HEK293 (cell line): ENCODE data around the gene QPCTL.
A peak's percentile ranks its signal among the peaks of the same experiment; 100 is the strongest.

Experiments used
- CTCF ChIA-PET: fragments of 350-600 bp; formaldehyde crosslinking; extraction: SDS; loops from one replicate; lab custom pipeline; 2021; ENCODE audit warnings: antibody characterized with exemption; lab: Yijun Ruan, JAX
- POLR2A ChIA-PET: fragments of 300-600 bp; formaldehyde crosslinking; extraction: SDS; loops from one replicate; lab custom pipeline; 2020; ENCODE audit warnings: antibody characterized with exemption, inconsistent platforms; lab: Yijun Ruan, JAX
- H3K27ac ChIP-seq: fragments of 200-500 bp; sonication (Bioruptor generic); 2 replicates; pipeline ENCODE4 v1.5.1; 2014; ENCODE audit warnings: low read depth, low read length, control low read depth, inconsistent platforms; ENCODE audit errors: extremely low read depth
- H3K36me3 ChIP-seq, 2 experiments: fragments of 200-500 bp in 1 of 2; sonication (Bioruptor generic) in 1 of 2; 1 replicate in 1 of 2; 2 replicates in 1 of 2; pipeline ENCODE4 v1.5.1; 2014 to 2017; ENCODE audit warnings: inconsistent platforms in 2 of 2, low read length in 2 of 2; ENCODE audit not compliant: control insufficient read depth in 2 of 2, insufficient read depth in 1 of 2
- H3K4me1 ChIP-seq: fragments of 200-500 bp; sonication (Bioruptor generic); 2 replicates; pipeline ENCODE4 v1.5.1; 2014; ENCODE audit warnings: mild to moderate bottlenecking, low read length, inconsistent platforms; ENCODE audit not compliant: control insufficient read depth, insufficient read depth
- H3K4me3 ChIP-seq: 2 replicates; pipeline ENCODE4 v1.5.1; 2011; ENCODE audit warnings: low read depth, mild to moderate bottlenecking, control low read depth, low read length, moderate library complexity
- H3K9me3 ChIP-seq: fragments of 200-500 bp; sonication (Bioruptor generic); 2 replicates; pipeline ENCODE4 v1.5.1; 2014; ENCODE audit warnings: low read depth, low read length, inconsistent platforms; ENCODE audit not compliant: control insufficient read depth, insufficient read depth
- BCL6B ChIP-seq: fragments of 450-650 bp; formaldehyde crosslinking; IDR thresholded peaks from 2 replicates; pipeline ENCODE4 v1.5.1; 2017; ENCODE audit warnings: missing biosample characterization, missing genetic modification characterization
- KLF17 ChIP-seq: fragments of 450-650 bp; formaldehyde crosslinking; IDR thresholded peaks from 2 replicates; pipeline ENCODE4 v1.5.1; 2016; ENCODE audit warnings: missing biosample characterization, missing genetic modification characterization
- PATZ1 ChIP-seq: fragments of 450-650 bp; formaldehyde crosslinking; IDR thresholded peaks from 2 replicates; pipeline ENCODE4 v1.5.1; 2016; ENCODE audit warnings: missing biosample characterization, missing genetic modification characterization
- PRDM10 ChIP-seq: fragments of 450-650 bp; formaldehyde crosslinking; IDR thresholded peaks from 2 replicates; pipeline ENCODE4 v1.5.1; 2016; ENCODE audit warnings: missing biosample characterization, missing genetic modification characterization
- ZBTB48 ChIP-seq: fragments of 450-650 bp; formaldehyde crosslinking; IDR thresholded peaks from 2 replicates; pipeline ENCODE4 v1.5.1; 2016; ENCODE audit warnings: missing biosample characterization, missing genetic modification characterization
- ZFHX2 ChIP-seq: fragments of 450-650 bp; formaldehyde crosslinking; conservative IDR thresholded peaks from 2 replicates; pipeline ENCODE4 v1.5.1; 2016; ENCODE audit warnings: missing biosample characterization, missing genetic modification characterization
- ZIC2 ChIP-seq: fragments of 450-650 bp; formaldehyde crosslinking; IDR thresholded peaks from 2 replicates; pipeline ENCODE4 v1.5.1; 2016; ENCODE audit warnings: missing biosample characterization, missing genetic modification characterization
- ZNF311 ChIP-seq: fragments of 450-650 bp; formaldehyde crosslinking; IDR thresholded peaks from 2 replicates; pipeline ENCODE4 v1.5.1; 2017; ENCODE audit warnings: missing biosample characterization, missing genetic modification characterization, borderline replicate concordance
- ZNF335 ChIP-seq: fragments of 450-650 bp; formaldehyde crosslinking; conservative IDR thresholded peaks from 2 replicates; pipeline ENCODE4 v1.5.1; 2016; ENCODE audit warnings: missing biosample characterization, missing genetic modification characterization
- ZNF398 ChIP-seq: fragments of 450-650 bp; formaldehyde crosslinking; IDR thresholded peaks from 2 replicates; pipeline ENCODE4 v1.5.1; 2017; ENCODE audit warnings: missing biosample characterization, missing genetic modification characterization
- ZNF623 ChIP-seq: fragments of 450-650 bp; formaldehyde crosslinking; IDR thresholded peaks from 2 replicates; pipeline ENCODE4 v1.5.1; 2016; ENCODE audit warnings: missing biosample characterization, missing genetic modification characterization
- ZNF639 ChIP-seq: fragments of 450-650 bp; formaldehyde crosslinking; IDR thresholded peaks from 2 replicates; pipeline ENCODE4 v1.5.1; 2016; ENCODE audit warnings: missing biosample characterization, missing genetic modification characterization

The QPCTL gene

GRCh38 chr19:45653634-45654033 lies 38.8 kb upstream of the QPCTL start:
- ChIA-PET CTCF (interaction anchor here (0.6 to 2.8 kb wide), 2 partner anchors 11 to 91 kb away, joined by 4 to 17 read pairs; no protein-coding TSS in a partner anchor), POLR2A (interaction anchor here (0.9 to 1.4 kb wide), 2 partner anchors 13 to 14 kb away, joined by 3 to 4 read pairs; partner anchors contain the start of gene GIPR)
- no peaks in the 10 kb centered on the region for H3K36me3 ChIP-seq
- TF ChIP-seq ZNF311 (tag by site-specific recombination): no peak
- TF ChIP-seq ZFHX2: peak; percentile 33; the same call in 1 of the 2 replicates
- peak; percentile 25; the same call in 1 of the 2 replicates for TF ChIP-seq ZNF398
- 0 out of 2 replicates have a peak, but pooled peaks have one; percentile 18 for TF ChIP-seq KLF17 (tag by site-specific recombination)
- no peak for TF ChIP-seq ZNF639 (tag by site-specific recombination)
- H3K4me3 ChIP-seq: no peak overlapping the region
- no peak overlapping the region for H3K27ac ChIP-seq
- no peaks in the 10 kb centered on the region for H3K9me3 ChIP-seq
- no peaks in the 10 kb centered on the region for H3K4me1 ChIP-seq

- H3K4me1 ChIP-seq: no peaks in the 10 kb centered on the region
- ChIA-PET CTCF (interaction anchor here (0.6 kb wide), 1 partner anchor 11 kb away, joined by 3 read pairs; no protein-coding TSS in a partner anchor), POLR2A (interaction anchor here (0.7 kb wide), 2 partner anchors 12 to 134 kb away, joined by 3 to 7 read pairs; no protein-coding TSS in a partner anchor)
Observed at GRCh38 chr19:45655073-45655472, 37.4 kb upstream of the QPCTL start.

GRCh38 chr19:45657520-45658167 lies 34.8 kb upstream of the QPCTL start:
- Histone ChIP-seq H3K4me1 (no peaks in the 10 kb centered on the region), H3K36me3 (no peaks in the 10 kb centered on the region), H3K4me3 (no peak overlapping the region), H3K27ac (no peak overlapping the region), H3K9me3 (no peaks in the 10 kb centered on the region)
- ChIA-PET POLR2A (no interaction called here), CTCF (interaction anchor here (0.7 to 1.4 kb wide), 3 partner anchors 21 to 99 kb away, joined by 3 read pairs; partner anchors contain the start of gene QPCTL)
- TF ChIP-seq ZNF335: peak; percentile 75
- TF ChIP-seq PATZ1 (tag by site-specific recombination): peak; percentile 35; the same call in 1 of the 2 replicates
- peak; percentile 44 for TF ChIP-seq ZIC2
- 0 out of 2 replicates have a peak, but pooled peaks have one; percentile 15 for TF ChIP-seq ZBTB48
- peak; percentile 14; the same call in 1 of the 2 replicates for TF ChIP-seq PRDM10 (tag by site-specific recombination)

More at GRCh38 chr19:45655073-45655472, 37.4 kb upstream of the QPCTL start:
- no peaks in the 10 kb centered on the region for H3K36me3 ChIP-seq
- TF ChIP-seq BCL6B (tag by site-specific recombination): no peak
- no peak for TF ChIP-seq ZNF623
- no peaks in the 10 kb centered on the region for H3K9me3 ChIP-seq
- no peak overlapping the region for H3K27ac ChIP-seq
- H3K4me3 ChIP-seq: no peak overlapping the region
